ENCODE results near the gene EDA. TPM values are rescaled to one million over a fixed set of nuclear protein-coding genes. Genes with fewer than 3 reads are reported as not detected.

Gene EDA
- total RNA-seq, 1 experiment from 2014 or later = 0.15 TPM

DNA sequence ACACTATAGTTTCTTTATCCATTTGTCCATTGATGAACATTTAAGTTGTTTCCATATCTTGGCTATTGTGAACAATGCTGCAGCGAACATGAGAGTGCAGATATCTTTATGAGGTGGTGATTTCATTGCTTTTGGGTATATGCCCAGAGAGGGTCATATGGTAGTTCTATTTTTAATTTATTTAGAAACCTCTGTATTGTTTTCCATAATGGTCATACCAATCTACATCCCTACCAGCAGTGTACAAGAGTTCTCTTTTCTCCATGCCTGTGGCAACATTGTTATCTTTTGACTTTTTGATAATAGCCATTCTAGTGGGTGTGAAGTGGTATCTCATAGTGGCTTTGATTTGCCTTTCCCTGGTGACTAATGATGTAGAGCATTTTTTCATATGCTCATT is 48.8 kb downstream of the EDA start:
- Histone ChIP-seq H3K4me2 (ENCODE audit: low read length) (no peak overlapping the region), H3K9me3 (ENCODE audit: low read length) (no peaks in the 10 kb centered on the region), H3K4me3 (ENCODE audit: low read length) (no peak overlapping the region), H3K79me2 (ENCODE audit: low read length) (no peaks in the 10 kb centered on the region), H3K27ac (ENCODE audit: low read length) (no peak overlapping the region), H3K4me1 (ENCODE audit: insufficient read depth, low read length) (no peaks in the 10 kb centered on the region), H4K20me1 (ENCODE audit: low read length) (no peaks in the 10 kb centered on the region), H3K9me2 (replicated peaks; ENCODE audit: low read length) (no peaks in the 10 kb centered on the region), H3K9ac (ENCODE audit: low read length) (no peak overlapping the region), H2AFZ (ENCODE audit: low read length) (no peak overlapping the region), H3F3A (ENCODE audit: low read length, unreplicated experiment) (no peaks in the 10 kb centered on the region), H3K27me3 (ENCODE audit: low read length) (no peaks in the 10 kb centered on the region), H3K36me3 (ENCODE audit: low read depth, low read length) (no peaks in the 10 kb centered on the region)
- CTCF ChIA-PET = no interaction called here
- intact Hi-C loops (cut with micrococcal nuclease) = no loop called here
- DNase-seq (no peak), ATAC-seq (no peak)
- no peak for TF ChIP-seq EZH2phosphoT487 (IDR thresholded peaks at IDR 0.05; ENCODE audit: borderline replicate concordance, low read length)
- TF ChIP-seq CTCF (conservative IDR thresholded peaks at IDR 0.05; ENCODE audit: low read depth, low read length) = no peak
- no peak for TF ChIP-seq EZH2 (IDR thresholded peaks at IDR 0.05; ENCODE audit: low read length, unreplicated experiment)
- POLR2A ChIA-PET (ENCODE audit: unreplicated experiment) = no interaction called here
- BruUV-seq (replicated peaks) = no TSS peak

DNA sequence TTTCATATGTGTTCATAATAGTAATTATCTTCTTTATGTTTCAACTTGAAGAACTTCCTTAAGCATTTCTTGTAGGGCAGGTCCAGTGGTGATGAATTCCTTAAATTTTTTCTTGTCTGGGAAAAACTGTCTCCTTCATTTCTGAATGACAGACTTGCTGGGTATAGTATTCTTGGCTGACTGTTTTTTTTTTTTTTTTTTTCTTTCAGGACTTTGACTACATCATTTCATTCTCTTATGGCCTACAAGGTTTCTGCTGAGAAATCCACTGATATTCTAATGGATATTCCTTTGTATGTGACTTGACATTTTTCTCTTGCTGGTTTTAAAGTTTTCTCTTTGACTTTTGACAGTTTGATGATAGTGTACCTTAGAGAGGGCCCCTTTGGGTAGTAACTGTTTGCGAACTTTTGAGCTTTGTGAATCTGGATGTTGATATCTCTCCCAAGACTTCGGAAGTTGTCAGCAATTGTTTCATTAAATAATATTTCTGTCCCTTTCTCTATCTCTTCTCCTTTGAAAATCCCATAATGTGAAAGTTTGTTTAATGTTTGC is 54.2 kb downstream of the EDA start:
- TF ChIP-seq CTCF (conservative IDR thresholded peaks at IDR 0.05; ENCODE audit: low read depth, low read length) (no peak), EZH2phosphoT487 (IDR thresholded peaks at IDR 0.05; ENCODE audit: borderline replicate concordance, low read length) (no peak), EZH2 (IDR thresholded peaks at IDR 0.05; ENCODE audit: low read length, unreplicated experiment) (no peak)

DNA sequence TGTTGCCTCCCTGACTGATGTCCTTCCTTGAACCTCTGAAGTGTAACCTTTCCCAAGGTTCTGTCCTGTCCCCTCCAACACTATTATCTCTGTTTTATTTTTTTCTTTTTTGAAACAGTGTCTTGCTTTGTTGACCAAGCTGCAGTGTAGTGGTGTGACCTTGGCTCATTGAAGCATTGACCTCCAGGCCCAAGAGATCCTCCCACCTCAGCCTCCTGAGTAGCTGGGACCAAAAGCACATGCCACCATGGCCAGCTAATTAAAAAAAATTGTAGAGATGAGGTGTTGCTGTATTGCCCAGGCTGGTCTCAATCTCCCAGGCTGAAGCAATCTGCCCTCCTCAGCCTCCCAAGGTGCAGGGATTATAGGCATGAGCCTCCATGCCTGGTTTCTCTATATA is 59.0 kb downstream of the EDA start:
- no TSS peak for BruUV-seq (replicated peaks)
- POLR2A ChIA-PET (ENCODE audit: unreplicated experiment) = no interaction called here
- H3K27me3 ChIP-seq (ENCODE audit: low read length) = no peaks in the 10 kb centered on the region
- DNase-seq = no peak
- H3K4me2 ChIP-seq (ENCODE audit: low read length) = no peak overlapping the region
- no peak overlapping the region for H2AFZ ChIP-seq (ENCODE audit: low read length)
- intact Hi-C loops (cut with micrococcal nuclease) = no loop called here
- TF ChIP-seq EZH2phosphoT487 (IDR thresholded peaks at IDR 0.05; ENCODE audit: borderline replicate concordance, low read length) (no peak), CTCF (conservative IDR thresholded peaks at IDR 0.05; ENCODE audit: low read depth, low read length) (no peak), EZH2 (IDR thresholded peaks at IDR 0.05; ENCODE audit: low read length, unreplicated experiment) (no peak)
- H3K9me3 ChIP-seq (ENCODE audit: low read length) = 0 out of 2 replicates have a peak, but pooled peaks cover 4% of the 10 kb centered on the region
- no peak overlapping the region for H3K27ac ChIP-seq (ENCODE audit: low read length)
- H3K4me1 ChIP-seq (ENCODE audit: insufficient read depth, low read length) = no peaks in the 10 kb centered on the region
- H3F3A ChIP-seq (ENCODE audit: low read length, unreplicated experiment) = no peaks in the 10 kb centered on the region
- H3K9me2 ChIP-seq (replicated peaks; ENCODE audit: low read length) = no peaks in the 10 kb centered on the region
- no peak for ATAC-seq
- H3K79me2 ChIP-seq (ENCODE audit: low read length) = no peaks in the 10 kb centered on the region
- no peaks in the 10 kb centered on the region for H3K36me3 ChIP-seq (ENCODE audit: low read depth, low read length)
- no peak overlapping the region for H3K9ac ChIP-seq (ENCODE audit: low read length)
- CTCF ChIA-PET = no interaction called here
- no peaks in the 10 kb centered on the region for H4K20me1 ChIP-seq (ENCODE audit: low read length)
- no peak overlapping the region for H3K4me3 ChIP-seq (ENCODE audit: low read length)

More for the DNA sequence above, 54.2 kb downstream of the EDA start:
- H4K20me1 ChIP-seq (ENCODE audit: low read length) = no peaks in the 10 kb centered on the region
- H3K4me1 ChIP-seq (ENCODE audit: insufficient read depth, low read length) = no peaks in the 10 kb centered on the region
- no peak overlapping the region for H3K4me3 ChIP-seq (ENCODE audit: low read length)
- H3K9me3 ChIP-seq (ENCODE audit: low read length) = 0 out of 2 replicates have a peak, but pooled peaks cover 4% of the 10 kb centered on the region
- no peak overlapping the region for H3K27ac ChIP-seq (ENCODE audit: low read length)
- H2AFZ ChIP-seq (ENCODE audit: low read length) = no peak overlapping the region
- H3K36me3 ChIP-seq (ENCODE audit: low read depth, low read length) = no peaks in the 10 kb centered on the region
- no peaks in the 10 kb centered on the region for H3K9me2 ChIP-seq (replicated peaks; ENCODE audit: low read length)
- no peak overlapping the region for H3K4me2 ChIP-seq (ENCODE audit: low read length)
- DNase-seq (no peak), ATAC-seq (no peak)
- no peak overlapping the region for H3K9ac ChIP-seq (ENCODE audit: low read length)
- intact Hi-C loops (cut with micrococcal nuclease) = no loop called here
- BruUV-seq (replicated peaks) = no TSS peak
- POLR2A ChIA-PET (ENCODE audit: unreplicated experiment) = no interaction called here
- H3F3A ChIP-seq (ENCODE audit: low read length, unreplicated experiment) = no peaks in the 10 kb centered on the region
- no peaks in the 10 kb centered on the region for H3K27me3 ChIP-seq (ENCODE audit: low read length)
- no peaks in the 10 kb centered on the region for H3K79me2 ChIP-seq (ENCODE audit: low read length)
- CTCF ChIA-PET = no interaction called here

Measured in PC-3 (cell line).